NCI-H82 treated with DMSO at 0.1 percent for 48 hours (cell line): Measurements from ENCODE around the gene SLC10A3.
"Not testable (repeated sequence)": the region's sequence is repeated elsewhere in the genome, so short reads cannot be mapped to it uniquely, and the experiment has no call there.

ENCODE experiments used
- DNase-seq: peaks from one replicate; lab custom pipeline; 2025; ENCODE audit not compliant: unreplicated experiment; lab: John Stamatoyannopoulos, UW

The SLC10A3 gene

GRCh38 chrX:154509455-154509854 lies 19.0 kb upstream of the SLC10A3 start:
- no peak for DNase-seq

- no peak for DNase-seq
Observed at GRCh38 chrX:154508384-154508745, 17.9 kb upstream of the SLC10A3 start.

DNA sequence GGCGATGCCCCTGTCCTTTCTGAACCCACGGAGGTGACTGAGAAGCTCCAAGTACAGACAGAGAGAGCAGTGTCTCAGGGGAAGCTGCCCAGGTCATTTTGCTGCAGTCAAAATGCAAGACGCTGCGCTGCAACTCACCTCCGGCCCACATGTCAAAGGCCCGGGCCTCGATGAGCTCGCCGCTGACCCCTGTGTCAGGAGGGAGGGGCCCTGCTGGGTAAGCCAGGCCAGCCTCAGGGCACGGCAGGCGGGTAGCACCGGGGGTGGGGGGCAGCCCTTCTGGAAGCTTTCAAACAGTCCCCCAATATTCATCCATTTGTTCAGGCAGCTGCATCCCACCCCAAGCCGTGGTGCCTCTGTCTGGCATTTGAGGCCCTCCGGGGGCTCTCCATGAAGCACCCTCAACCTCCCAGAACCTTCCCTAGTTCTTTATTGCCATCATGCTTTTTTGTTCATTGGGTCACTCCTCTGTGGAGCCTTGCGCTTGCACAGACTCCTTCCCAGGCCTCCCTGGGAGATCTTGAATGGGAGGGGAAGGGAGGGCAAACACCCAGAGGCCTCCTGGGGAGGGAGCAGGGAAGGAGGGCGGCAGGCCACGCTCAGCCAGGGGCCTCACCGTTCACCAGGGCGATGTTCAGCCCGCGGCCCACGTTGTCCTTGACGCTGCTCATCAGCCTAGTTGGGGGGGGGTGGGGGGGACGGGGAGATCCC lies 17.4 kb upstream of the SLC10A3 start:
- DNase-seq: no peak

GRCh38 chrX:154506483-154507332 lies 16.3 kb upstream of the SLC10A3 start:
- DNase-seq: no peak

GRCh38 chrX:154505734-154506133 lies 15.3 kb upstream of the SLC10A3 start:
- DNase-seq: no peak

DNA sequence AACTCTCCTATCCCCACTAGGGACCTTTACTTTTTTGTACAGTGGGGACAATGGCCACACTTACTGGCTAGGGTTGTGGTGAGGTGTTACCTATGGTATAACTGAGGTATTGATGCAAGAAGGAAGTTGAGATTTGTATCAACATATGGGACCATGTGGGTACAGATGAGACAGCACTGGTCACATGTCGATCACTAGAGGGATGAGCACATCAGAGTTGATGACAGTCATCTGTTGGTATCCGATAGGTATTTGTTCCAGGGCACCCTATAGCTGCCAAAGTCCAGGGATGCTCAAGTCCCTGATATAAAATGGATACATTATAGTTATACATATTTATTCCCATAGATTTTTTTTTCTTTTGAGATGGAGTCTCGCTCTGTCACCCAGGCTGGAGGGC lies 12.6 kb upstream of the SLC10A3 start:
- DNase-seq: no peak

- DNase-seq: no peak
Observed at GRCh38 chrX:154502098-154502497, 11.7 kb upstream of the SLC10A3 start.

- DNase-seq: not testable (repeated sequence)
Observed at GRCh38 chrX:154501423-154501822, 11.0 kb upstream of the SLC10A3 start.

- not testable (repeated sequence) for DNase-seq
Observed at GRCh38 chrX:154496591-154497137, 6.2 kb upstream of the SLC10A3 start.

DNA sequence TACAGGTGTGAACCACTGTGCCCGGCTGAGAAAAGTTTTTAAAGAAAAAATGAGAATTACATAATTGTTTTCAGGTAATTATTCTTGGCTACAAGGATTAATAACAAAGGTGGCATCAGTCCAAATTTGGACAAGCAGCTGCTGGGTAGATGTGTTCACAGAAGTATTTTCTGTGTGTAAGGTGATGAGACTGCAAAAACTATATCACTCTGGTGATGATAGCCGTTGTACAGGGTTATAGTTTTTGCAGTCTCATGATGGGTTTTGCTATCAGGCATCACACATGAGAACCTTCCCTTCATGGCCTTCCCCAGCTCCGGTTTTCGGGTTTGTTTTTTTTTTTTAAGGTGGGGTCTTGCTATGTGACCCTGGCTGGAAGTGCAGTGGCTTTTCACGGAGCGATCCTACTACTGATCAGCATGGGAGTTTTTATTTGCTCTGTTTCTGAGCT lies 5.1 kb upstream of the SLC10A3 start:
- no peak for DNase-seq

- DNase-seq: no peak
Observed at GRCh38 chrX:154494715-154495114, 4.3 kb upstream of the SLC10A3 start.

DNA sequence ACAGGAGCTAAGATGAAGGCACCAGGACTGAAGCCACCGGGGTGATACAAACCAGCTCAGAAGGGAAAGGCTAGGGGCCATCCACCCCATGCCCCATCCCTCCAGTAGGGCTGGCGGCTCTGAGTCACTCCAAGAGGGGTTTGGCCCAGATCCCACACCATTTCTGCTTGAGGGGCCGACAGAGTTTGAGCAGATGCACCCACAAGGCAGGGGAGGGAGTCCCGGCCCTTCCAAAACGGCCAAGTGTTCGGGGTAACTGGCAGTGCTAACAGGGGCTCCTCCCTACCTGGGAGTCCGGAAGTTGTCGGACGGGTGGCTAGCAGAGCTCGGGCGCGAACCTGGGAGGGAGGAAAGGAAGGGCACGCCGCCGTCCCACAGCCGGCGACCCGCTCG lies 412 bp downstream of the SLC10A3 start:
- no peak for DNase-seq

- DNase-seq: no peak
Observed at GRCh38 chrX:154489182-154489581, 1.2 kb downstream of the SLC10A3 start.

DNA sequence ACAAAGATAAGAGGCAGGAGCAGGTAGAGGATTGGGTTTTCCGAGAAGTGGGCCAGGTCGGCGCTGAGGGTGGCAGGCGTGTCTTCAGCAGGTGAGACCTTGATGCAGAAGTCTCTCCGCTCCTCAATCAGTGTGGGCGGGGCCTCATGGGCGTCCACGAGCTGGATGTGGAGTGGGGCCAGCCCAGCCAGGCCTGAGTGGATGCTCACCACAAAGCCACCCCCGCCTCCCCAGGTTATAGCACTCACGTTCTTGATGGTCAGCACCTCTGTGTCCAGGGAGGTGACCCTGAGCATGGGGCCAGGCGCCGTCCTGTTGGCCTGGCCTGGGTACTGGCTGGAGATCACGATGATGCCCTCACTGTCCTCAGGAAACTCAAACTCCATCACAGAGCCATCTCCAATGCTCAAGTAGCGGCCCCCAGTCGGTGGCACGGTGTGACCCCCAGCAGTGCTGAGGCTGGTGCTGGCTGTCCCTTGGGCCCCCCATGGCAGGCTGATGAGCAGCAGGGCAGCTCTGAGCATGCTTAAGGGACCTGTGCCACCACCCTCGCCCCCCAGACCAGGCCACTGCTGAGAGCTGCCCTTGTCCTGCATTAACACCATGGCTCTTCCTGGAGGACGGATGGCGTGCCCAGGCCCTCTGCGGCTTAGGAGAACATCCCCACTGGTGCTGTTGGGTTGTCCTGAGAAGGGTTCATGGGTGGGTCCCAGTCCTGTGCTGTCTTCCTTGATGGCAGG lies 1.9 kb downstream of the SLC10A3 start:
- DNase-seq: no peak

DNA sequence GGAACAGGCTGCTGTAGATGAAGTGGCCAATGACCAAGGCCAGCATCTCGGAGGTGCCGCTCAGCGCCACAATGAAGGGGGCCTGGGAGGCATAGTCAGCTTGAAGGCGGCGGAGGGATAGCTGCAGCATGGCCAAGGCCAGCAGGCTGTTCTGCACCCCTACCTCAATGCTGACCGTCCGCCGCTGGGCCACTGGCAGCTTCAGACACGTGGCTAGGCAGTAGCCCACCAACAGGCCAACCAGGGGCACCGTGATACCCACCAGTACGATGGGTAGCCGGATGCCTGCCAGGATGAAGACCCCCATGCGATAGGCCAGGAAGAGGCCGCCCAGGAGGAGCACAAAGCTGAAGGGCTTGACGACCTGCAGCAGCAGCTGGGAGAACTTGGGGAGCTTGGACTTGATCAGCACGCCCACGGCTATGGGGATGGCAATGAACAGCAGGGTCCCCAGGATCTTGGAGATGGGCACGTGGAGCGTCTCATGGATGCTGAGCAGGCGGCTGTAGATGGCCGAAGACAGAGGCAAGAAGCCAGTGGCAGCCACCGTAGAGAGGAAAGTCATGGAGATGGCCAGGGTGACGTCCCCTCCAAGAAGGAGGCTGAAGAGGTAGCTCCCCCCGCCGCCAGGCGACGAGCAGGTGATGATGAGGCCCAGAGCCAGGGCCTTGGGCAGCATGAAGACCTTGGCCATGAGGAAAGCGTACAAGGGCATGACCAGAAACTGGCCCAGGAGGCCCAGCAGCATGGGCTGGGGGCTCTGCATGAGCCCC lies 2.7 kb downstream of the SLC10A3 start:
- no peak for DNase-seq

DNA sequence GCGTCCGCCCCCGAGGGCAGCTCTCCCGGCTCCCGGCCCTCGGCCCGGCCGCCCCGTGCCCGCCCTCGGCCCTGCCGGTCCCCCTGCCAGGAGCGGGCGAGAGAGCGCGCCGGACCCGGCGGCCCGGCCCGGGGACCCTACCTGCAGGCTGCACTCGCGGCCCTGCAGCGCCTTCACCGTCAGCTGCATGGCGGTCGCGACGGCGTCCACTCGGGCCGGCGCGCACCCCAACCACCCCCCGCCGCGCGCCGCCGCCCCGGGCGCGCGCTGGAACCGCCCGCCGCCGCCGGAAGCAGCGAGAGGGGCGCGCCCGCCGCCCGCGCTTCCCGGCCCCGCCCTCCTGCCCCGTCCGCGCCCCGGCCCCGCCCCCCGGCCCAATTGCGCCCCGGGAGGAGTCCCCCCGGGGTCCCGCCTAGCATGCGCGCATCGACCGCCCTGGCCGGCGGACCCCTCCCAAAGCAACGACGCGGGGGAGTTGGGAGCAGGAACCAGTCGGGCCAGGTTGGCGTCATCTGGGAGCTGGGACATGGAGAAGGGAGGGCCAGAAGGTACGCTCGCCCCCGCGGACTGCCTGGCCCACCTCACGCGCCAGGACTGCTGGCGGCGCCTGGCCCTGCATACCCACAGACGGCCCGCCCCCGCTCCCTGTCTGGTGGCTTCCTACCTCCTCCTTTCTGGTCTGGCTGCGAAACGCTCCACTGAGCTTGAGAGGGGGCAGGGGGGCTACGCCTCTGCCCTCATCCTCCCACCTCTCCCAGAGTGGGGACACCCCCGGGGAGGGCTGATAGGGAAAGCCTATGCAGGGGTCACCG lies 3.8 kb downstream of the SLC10A3 start, which contains the start of gene UBL4A:
Gene UBL4A, minus strand, starts transcription at position 220 of the 812 bp plus-strand sequence. Its CDS starts 31 bp downstream, at position 189.
- DNase-seq: peak; percentile 33

GRCh38 chrX:154486052-154486395 lies 4.4 kb downstream of the SLC10A3 start:
- no peak for DNase-seq

- no peak for DNase-seq
Observed at GRCh38 chrX:154485150-154486051, 5.0 kb downstream of the SLC10A3 start.
